Stomach (tissue), 4 donors: Measurements from ENCODE around the gene ONECUT3.

Source experiments
- CTCF ChIP-seq, 7 experiments: fragments of 450-650 bp in 4 of 7; fragments of 200-600 bp in 3 of 7; sonication (generic) in 3 of 7; IDR thresholded peaks; one replicate each; pipeline ENCODE4 v1.5.1; 2016 to 2019; ENCODE audit warnings: antibody characterized with exemption in 7 of 7, control low read depth in 2 of 7, mild to moderate bottlenecking in 1 of 7
- POLR2A ChIP-seq, 4 donors: fragments of 450-650 bp; IDR thresholded peaks; one replicate each; pipeline ENCODE4 v1.6.1; 2016; ENCODE audit warnings: antibody characterized with exemption in 4 of 4, control low read depth in 2 of 4, mild to moderate bottlenecking in 1 of 4, moderate library complexity in 1 of 4

DNA sequence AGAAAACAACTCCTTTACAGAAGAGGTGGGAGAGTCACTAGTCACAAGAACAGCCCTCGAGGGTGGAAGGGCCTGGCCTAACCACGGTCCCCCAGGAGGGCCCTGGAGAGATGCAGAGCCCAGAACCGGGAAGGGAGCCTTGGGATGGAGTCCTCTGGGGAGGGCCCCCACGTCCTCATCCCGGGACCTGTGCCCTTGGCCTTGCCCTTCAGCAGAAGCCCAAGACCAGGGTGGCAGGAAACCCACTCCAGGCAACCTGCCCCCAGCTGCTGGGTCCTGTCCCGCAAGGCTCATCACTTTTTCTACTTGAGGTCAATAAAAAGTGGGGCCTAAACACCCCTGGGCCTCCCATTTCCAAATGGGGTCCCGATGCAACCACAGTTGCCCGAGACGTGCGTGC lies 61.1 kb downstream of the ONECUT3 start:
- TF ChIP-seq POLR2A (IDR thresholded peaks at IDR 0.05): no peak
- no peak for TF ChIP-seq CTCF (IDR thresholded peaks at IDR 0.05)
